ENCODE measurements around the gene PIK3C2B.

- no peak for TF ChIP-seq EZH2 (IDR thresholded peaks at IDR 0.05; ENCODE audit: borderline replicate concordance, insufficient read depth, low read length, poor library complexity, severe bottlenecking)
- TF ChIP-seq POLR2AphosphoS5 (IDR thresholded peaks at IDR 0.05), result no peak
- no peak for TF ChIP-seq TAF1 (IDR thresholded peaks at IDR 0.05; ENCODE audit: low read depth)
- no peak for TF ChIP-seq CTCF (IDR thresholded peaks at IDR 0.05; ENCODE audit: poor library complexity, severe bottlenecking)
- no peak for TF ChIP-seq RAD21 (conservative IDR thresholded peaks at IDR 0.05)
- TF ChIP-seq EP300 (conservative IDR thresholded peaks at IDR 0.05; ENCODE audit: poor library complexity, severe bottlenecking), result no peak
- no peak for TF ChIP-seq REST (IDR thresholded peaks at IDR 0.05; ENCODE audit: borderline replicate concordance)
- TF ChIP-seq MXI1 (conservative IDR thresholded peaks at IDR 0.05; ENCODE audit: poor library complexity, severe bottlenecking), result no peak
Measured at GRCh38 chr1:204511366-204511765, 16.8 kb upstream of the PIK3C2B start.

Data from neural cell (in vitro differentiated cells).